SK-N-SH (cell line): Measurements from ENCODE around the gene MALRD1. TPM values are rescaled to one million over a fixed set of nuclear protein-coding genes. Genes with fewer than 3 reads are reported as not detected.

Experiments
- CTCF ChIA-PET: fragments of 300-600, 350-600 bp; formaldehyde crosslinking; extraction: SDS; loops from one replicate; lab custom pipeline; 2021; lab: Yijun Ruan, JAX
- POLR2A ChIA-PET: fragments of 350-600 bp; sonication (Branson Sonifier 250); formaldehyde crosslinking; extraction: SDS; loops from one replicate; lab custom pipeline; 2020; ENCODE audit warnings: antibody characterized with exemption, inconsistent platforms; lab: Yijun Ruan, JAX
- DNase-seq: peaks from one replicate; pipeline ENCODE4 v3.0.0; 2012
- H2AFZ ChIP-seq: fragments of 200-600 bp; sonication (generic); 2 replicates; pipeline ENCODE4 v1.8.1; 2016; ENCODE audit warnings: antibody characterized with exemption, mild to moderate bottlenecking, low read depth
- H3F3A ChIP-seq: fragments of 200-600 bp; sonication (generic); replicated peaks from 2 replicates; pipeline ENCODE3; 2016; ENCODE audit warnings: antibody characterized with exemption, mild to moderate bottlenecking; ENCODE audit not compliant: insufficient read depth
- H3K27ac ChIP-seq, 2 experiments: fragments of 200-500 bp in 1 of 2; fragments of 200-600 bp in 1 of 2; sonication (Bioruptor generic) in 1 of 2; sonication (generic), shearing (Covaris generic) in 1 of 2; 2 replicates each; pipeline versions ENCODE4 v1.5.1 to v1.6.1; 2014 to 2016; ENCODE audit warnings: low read depth in 2 of 2, inconsistent platforms in 1 of 2, low read length in 1 of 2, mild to moderate bottlenecking in 1 of 2, mixed read lengths in 1 of 2
- H3K27me3 ChIP-seq: fragments of 200-600 bp; sonication (generic), shearing (Covaris generic); 2 replicates; pipeline ENCODE4 v1.6.1; 2016; ENCODE audit warnings: mixed run types; ENCODE audit not compliant: insufficient read depth
- H3K36me3 ChIP-seq, 2 experiments: fragments of 200-500 bp in 1 of 2; fragments of 200-600 bp in 1 of 2; sonication (Bioruptor generic) in 1 of 2; sonication (generic) in 1 of 2; replicated peaks in 1 of 2; 2 replicates each; pipeline versions ENCODE3 to v1.5.1; 2014 to 2016; ENCODE audit warnings: low read length in 1 of 2, mild to moderate bottlenecking in 1 of 2; ENCODE audit not compliant: insufficient read depth in 2 of 2, control insufficient read depth in 1 of 2
- H3K4me1 ChIP-seq, 2 experiments: fragments of 200-500 bp in 1 of 2; fragments of 200-600 bp in 1 of 2; sonication (Bioruptor generic) in 1 of 2; sonication (generic), shearing (Covaris generic) in 1 of 2; 2 replicates each; pipeline versions ENCODE4 v1.5.1 to v1.6.1; 2014 to 2016; ENCODE audit warnings: low read depth in 1 of 2, low read length in 1 of 2, mixed run types in 1 of 2; ENCODE audit not compliant: insufficient read depth in 2 of 2, control insufficient read depth in 1 of 2
- H3K4me2 ChIP-seq: fragments of 200-600 bp; sonication (generic), shearing (Covaris generic); 2 replicates; pipeline ENCODE4 v1.6.1; 2017; ENCODE audit warnings: mixed run types
- H3K4me3 ChIP-seq, 2 experiments: fragments of 200-500 bp in 1 of 2; fragments of 200-600 bp in 1 of 2; sonication (Bioruptor generic) in 1 of 2; sonication (generic), shearing (Covaris generic) in 1 of 2; 2 replicates each; pipeline versions ENCODE4 v1.5.1 to v1.8.1; 2014 to 2016; ENCODE audit warnings: low read depth in 2 of 2, inconsistent platforms in 1 of 2, low read length in 1 of 2, mild to moderate bottlenecking in 1 of 2, mixed read lengths in 1 of 2, moderate library complexity in 1 of 2
- H3K79me2 ChIP-seq: fragments of 200-600 bp; sonication (generic); 2 replicates; pipeline ENCODE4 v1.8.1; 2017; ENCODE audit warnings: mild to moderate bottlenecking; ENCODE audit not compliant: insufficient read depth
- H3K9ac ChIP-seq: fragments of 200-600 bp; sonication (generic); 2 replicates; pipeline ENCODE4 v1.6.1; 2017; ENCODE audit warnings: mixed run types
- H3K9me2 ChIP-seq: fragments of 200-600 bp; sonication (generic); 2 replicates; pipeline ENCODE4 v1.6.1; 2017; ENCODE audit warnings: mixed run types
- H3K9me3 ChIP-seq: fragments of 200-600 bp; sonication (generic); 2 replicates; pipeline ENCODE4 v1.6.1; 2017; ENCODE audit warnings: mixed run types, mild to moderate bottlenecking, moderate library complexity
- H4K20me1 ChIP-seq: fragments of 200-600 bp; sonication (generic); 2 replicates; pipeline ENCODE4 v1.6.1; 2017; ENCODE audit warnings: mild to moderate bottlenecking, mixed run types; ENCODE audit not compliant: insufficient read depth
- CTCF ChIP-seq: fragments of 200-600 bp; sonication (generic); IDR thresholded peaks from 2 replicates; pipeline ENCODE4 v1.6.1; 2017; ENCODE audit warnings: antibody characterized with exemption, mild to moderate bottlenecking, moderate library complexity
- ELF1 ChIP-seq: IDR thresholded peaks from 2 replicates; pipeline ENCODE4 v1.4.0; 2012
- FOSL2 ChIP-seq: IDR thresholded peaks from 2 replicates; pipeline ENCODE4 v1.4.0; 2012; ENCODE audit warnings: low read depth, mild to moderate bottlenecking, moderate library complexity, borderline replicate concordance
- FOXM1 ChIP-seq: IDR thresholded peaks from 2 replicates; pipeline ENCODE4 v1.4.0; 2012; ENCODE audit warnings: low read depth, mild to moderate bottlenecking
- GABPA ChIP-seq: IDR thresholded peaks from 2 replicates; pipeline ENCODE4 v1.4.0; 2012; ENCODE audit warnings: low read depth, mild to moderate bottlenecking
- MEF2A ChIP-seq: IDR thresholded peaks from 2 replicates; pipeline ENCODE4 v1.4.0; 2012; ENCODE audit warnings: low read depth, borderline replicate concordance
- MXI1 ChIP-seq: IDR thresholded peaks from 2 replicates; pipeline ENCODE4 v1.6.1; 2012; ENCODE audit warnings: mild to moderate bottlenecking, low read depth, low read length, improper control_type of control experiment
- NFIC ChIP-seq: IDR thresholded peaks from 2 replicates; pipeline ENCODE4 v1.4.0; 2012; ENCODE audit warnings: borderline replicate concordance
- NRF1 ChIP-seq: IDR thresholded peaks from 2 replicates; pipeline ENCODE4 v1.6.1; 2012; ENCODE audit warnings: low read depth, mild to moderate bottlenecking, low read length
- REST ChIP-seq: IDR thresholded peaks from 2 replicates; pipeline ENCODE4 v1.6.1; 2012; ENCODE audit warnings: mild to moderate bottlenecking, low read depth, low read length, moderate library complexity
- RXRA ChIP-seq: IDR thresholded peaks from 2 replicates; pipeline ENCODE4 v1.4.0; 2012; ENCODE audit warnings: low read depth, mild to moderate bottlenecking, borderline replicate concordance
- SMC3 ChIP-seq: IDR thresholded peaks from 2 replicates; pipeline ENCODE4 v1.6.1; 2012; ENCODE audit warnings: low read depth, low read length, improper control_type of control experiment
- TEAD4 ChIP-seq: IDR thresholded peaks from 2 replicates; pipeline ENCODE4 v1.4.0; 2012; ENCODE audit warnings: mild to moderate bottlenecking, borderline replicate concordance; ENCODE audit not compliant: insufficient read depth
- YY1 ChIP-seq: IDR thresholded peaks from 2 replicates; pipeline ENCODE4 v1.4.0; 2012; ENCODE audit warnings: low read depth, mild to moderate bottlenecking
- ZBTB33 ChIP-seq: IDR thresholded peaks from 2 replicates; pipeline ENCODE4 v1.4.0; 2012; ENCODE audit warnings: low read depth, borderline replicate concordance
- WGBS: methylation state at CpG from one replicate; pipeline ENCODE4 v1.1.6; 2017; ENCODE audit warnings: low lambda C conversion rate; 5-methylcytosine and 5-hydroxymethylcytosine counted together
- polyA plus RNA-seq, 3 experiments: library from polyadenylated mRNA; depleted of rRNA; stranded (reverse); fragments of >200 nt; gene quantifications; 2 replicates each; pipeline ENCODE4 v1.2.3, GENCODE V29; 2012

Gene MALRD1
- polyA plus RNA-seq, 1 of the 3 experiments (the other 2 are of a cell fraction) = not detected

DNA sequence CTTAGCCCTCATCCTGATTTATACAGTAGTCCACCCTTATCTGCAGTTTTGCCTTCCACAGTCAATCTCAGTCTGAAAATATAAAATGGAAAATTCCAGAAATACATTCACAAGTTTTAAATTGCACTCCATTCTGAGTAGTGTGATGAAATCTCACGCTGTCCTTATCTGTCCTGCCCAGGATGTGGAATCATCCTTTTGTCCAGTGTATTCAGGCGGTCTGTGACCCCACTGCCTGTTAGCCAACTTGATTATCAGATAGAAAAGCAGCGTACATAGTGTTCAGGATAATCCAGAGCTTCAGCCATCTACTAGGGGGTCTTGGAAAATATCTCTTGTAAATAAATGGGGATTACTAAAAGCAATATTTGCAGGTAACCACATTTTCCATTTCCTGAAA lies 146.3 kb downstream of the MALRD1 start:
- Histone ChIP-seq H3K9me2 (no peaks in the 10 kb centered on the region), H3K27me3 (no peaks in the 10 kb centered on the region), H3K4me1 (no peaks in the 10 kb centered on the region), H2AFZ (peak overlapping the region; percentile 63; the same call in 1 of the 2 replicates), H3K27ac (no peak overlapping the region), H3K4me3 (no peak overlapping the region), H4K20me1 (no peaks in the 10 kb centered on the region), H3K4me2 (no peak overlapping the region), H3K9ac (no peak overlapping the region), H3K79me2 (no peaks in the 10 kb centered on the region), H3K9me3 (no peaks in the 10 kb centered on the region), H3K36me3 (no peaks in the 10 kb centered on the region), H3F3A (no peaks in the 10 kb centered on the region)
- ChIA-PET CTCF (no interaction called here), POLR2A (no interaction called here)
- WGBS = 23% methylated on average over 3 of the region's 3 CpGs
- no peak for TF ChIP-seq GABPA
- no peak for TF ChIP-seq YY1
- DNase-seq = no peak

- Histone ChIP-seq H3K9me2 (no peaks in the 10 kb centered on the region), H3K9me3 (no peaks in the 10 kb centered on the region), H3K36me3 (no peaks in the 10 kb centered on the region), H3K4me1 (no peaks in the 10 kb centered on the region), H3K4me2 (no peak overlapping the region), H3K79me2 (no peaks in the 10 kb centered on the region)
- CTCF ChIA-PET = no interaction called here
- POLR2A ChIA-PET = no interaction called here
- TF ChIP-seq SMC3 = no peak
- TF ChIP-seq FOSL2 = no peak
- TF ChIP-seq MXI1 = no peak
- no peak for TF ChIP-seq NRF1
- no peak for TF ChIP-seq ELF1
- no peak for TF ChIP-seq NFIC
- TF ChIP-seq ZBTB33 = no peak
- TF ChIP-seq MEF2A = no peak
- no peak for TF ChIP-seq REST
- TF ChIP-seq CTCF = no peak
- TF ChIP-seq RXRA = no peak
- no peak for TF ChIP-seq FOXM1
- no peak for TF ChIP-seq TEAD4
- TF ChIP-seq, all 33 proteins: peak for 0
- no peak overlapping the region for H3K4me3 ChIP-seq
- WGBS = 52% methylated on average over 5 of the region's 5 CpGs
- no peaks in the 10 kb centered on the region for H3F3A ChIP-seq
- H3K27me3 ChIP-seq = no peaks in the 10 kb centered on the region
- DNase-seq = no peak
- no peak overlapping the region for H3K9ac ChIP-seq
- H3K27ac ChIP-seq = no peak overlapping the region
- H2AFZ ChIP-seq = no peak overlapping the region
- H4K20me1 ChIP-seq = no peaks in the 10 kb centered on the region
These were observed 147.1 kb downstream of the MALRD1 start for GRCh38 chr10:19195698-19196097.
